ENCODE data around the gene LY9. TPM values are rescaled to one million over a fixed set of nuclear protein-coding genes. Genes with fewer than 3 reads are reported as not detected.

Gene LY9
- total and polyA plus RNA-seq, 4 donors, result 0.10 to 0.35 (median 0.15) TPM; not detected in 1

GRCh38 chr1:160813215-160813614 is 17.2 kb downstream of the LY9 start:
- H3K27ac ChIP-seq (ENCODE audit: low read depth, low read length), result no peak overlapping the region
- 92% methylated on average over 4 of the region's 7 CpGs for WGBS (ENCODE audit: insufficient coverage)
- no peaks in the 10 kb centered on the region for H3K36me3 ChIP-seq (ENCODE audit: control insufficient read depth, insufficient read depth, low read length)
- H3K4me3 ChIP-seq (ENCODE audit: low read depth, low read length), result no peak overlapping the region
- no peaks in the 10 kb centered on the region for H3K4me1 ChIP-seq (ENCODE audit: control insufficient read depth, insufficient read depth, low read length)
- DNase-seq (ENCODE audit: low read depth in 4 of 6, low spot score in 6 of 6), result no peak
- no peaks in the 10 kb centered on the region for H3K9me3 ChIP-seq (ENCODE audit: control insufficient read depth, insufficient read depth, low read length)
- no peaks in the 10 kb centered on the region for H3K27me3 ChIP-seq (ENCODE audit: control insufficient read depth, insufficient read depth, low read length)

DNA sequence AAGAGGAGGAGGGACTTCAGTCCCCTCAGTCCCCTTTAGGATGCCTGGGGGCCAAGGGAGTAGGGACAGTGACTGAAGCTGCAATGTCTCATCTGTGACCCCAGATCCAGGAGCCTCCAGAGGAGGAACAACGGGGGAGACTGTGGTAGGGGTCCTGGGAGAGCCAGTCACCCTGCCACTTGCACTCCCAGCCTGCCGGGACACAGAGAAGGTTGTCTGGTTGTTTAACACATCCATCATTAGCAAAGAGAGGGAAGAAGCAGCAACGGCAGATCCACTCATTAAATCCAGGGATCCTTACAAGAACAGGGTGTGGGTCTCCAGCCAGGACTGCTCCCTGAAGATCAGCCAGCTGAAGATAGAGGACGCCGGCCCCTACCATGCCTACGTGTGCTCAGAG is 18.3 kb downstream of the LY9 start:
- H3K36me3 ChIP-seq (ENCODE audit: control insufficient read depth, insufficient read depth, low read length), result no peaks in the 10 kb centered on the region
- no peak overlapping the region for H3K4me3 ChIP-seq (ENCODE audit: low read depth, low read length)
- 94% methylated on average over 5 of the region's 6 CpGs for WGBS (ENCODE audit: insufficient coverage)
- no peaks in the 10 kb centered on the region for H3K27me3 ChIP-seq (ENCODE audit: control insufficient read depth, insufficient read depth, low read length)
- no peaks in the 10 kb centered on the region for H3K9me3 ChIP-seq (ENCODE audit: control insufficient read depth, insufficient read depth, low read length)
- DNase-seq (ENCODE audit: low read depth in 4 of 6, low spot score in 6 of 6), result no peak
- no peak overlapping the region for H3K27ac ChIP-seq (ENCODE audit: low read depth, low read length)
- H3K4me1 ChIP-seq (ENCODE audit: control insufficient read depth, insufficient read depth, low read length), result no peaks in the 10 kb centered on the region

DNA sequence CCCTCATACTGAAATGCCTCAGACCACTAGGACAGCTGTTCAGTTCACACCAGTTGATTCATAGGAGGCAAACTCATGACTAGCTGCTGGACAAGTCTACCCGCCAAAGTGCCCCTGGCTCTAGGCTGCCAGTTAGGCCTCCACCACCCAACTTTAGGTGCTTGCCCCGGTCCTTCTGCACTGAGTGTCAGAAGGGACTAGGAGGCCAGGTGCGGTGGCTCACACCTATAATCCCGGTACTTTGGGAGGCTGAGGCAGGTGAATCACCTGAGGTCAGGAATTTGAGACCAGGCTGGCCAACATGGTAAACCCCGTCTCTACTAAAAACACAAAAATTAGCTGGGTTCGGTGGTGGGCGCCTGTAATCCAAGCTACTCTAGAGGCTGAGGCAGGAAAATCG is 18.9 kb downstream of the LY9 start:
- Histone ChIP-seq H3K9me3 (ENCODE audit: control insufficient read depth, insufficient read depth, low read length) (no peaks in the 10 kb centered on the region), H3K4me3 (ENCODE audit: low read depth, low read length) (no peak overlapping the region), H3K36me3 (ENCODE audit: control insufficient read depth, insufficient read depth, low read length) (no peaks in the 10 kb centered on the region), H3K27me3 (ENCODE audit: control insufficient read depth, insufficient read depth, low read length) (no peaks in the 10 kb centered on the region), H3K4me1 (ENCODE audit: control insufficient read depth, insufficient read depth, low read length) (no peaks in the 10 kb centered on the region), H3K27ac (ENCODE audit: low read depth, low read length) (no peak overlapping the region)
- 96% methylated on average over 7 of the region's 8 CpGs for WGBS (ENCODE audit: insufficient coverage)
- DNase-seq (ENCODE audit: low read depth in 4 of 6, low spot score in 6 of 6), result no peak

DNA sequence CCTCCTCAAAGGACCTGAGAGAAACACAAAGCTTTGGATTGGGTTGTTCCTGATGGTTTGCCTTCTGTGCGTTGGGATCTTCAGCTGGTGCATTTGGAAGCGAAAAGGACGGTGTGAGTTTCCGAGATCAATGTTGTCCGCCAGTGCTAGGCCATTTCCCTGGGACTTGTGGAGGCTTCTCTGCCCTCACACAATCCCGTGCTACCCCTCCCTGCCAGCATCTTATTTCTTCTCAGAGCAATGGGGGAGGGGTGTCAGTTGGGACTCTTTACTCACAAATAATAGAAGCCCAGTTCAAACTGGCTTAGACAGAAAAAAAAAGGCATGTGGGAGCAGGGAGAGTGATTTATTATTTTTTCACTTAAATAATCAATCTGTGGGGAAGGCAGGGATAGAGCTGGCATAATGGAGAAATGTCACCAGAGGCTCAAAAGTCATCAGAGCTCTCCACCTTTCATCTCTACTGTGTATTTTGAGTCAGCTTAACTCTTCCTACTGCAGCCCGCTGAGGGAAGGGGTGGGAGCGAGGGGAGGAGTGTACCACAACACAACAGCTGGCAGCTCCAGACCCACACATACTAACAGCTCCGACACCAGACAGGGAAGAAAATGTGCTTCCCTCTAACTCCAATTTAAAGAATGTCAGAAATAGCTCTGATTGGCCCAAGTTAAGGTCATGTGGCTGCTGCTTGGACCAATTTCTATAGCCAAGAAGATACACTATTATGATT is 22.4 kb downstream of the LY9 start:
- H3K27me3 ChIP-seq (ENCODE audit: control insufficient read depth, insufficient read depth, low read length), result no peaks in the 10 kb centered on the region
- no CpG with 5 or more reads among the region's 9 CpGs for WGBS (ENCODE audit: insufficient coverage)

DNA sequence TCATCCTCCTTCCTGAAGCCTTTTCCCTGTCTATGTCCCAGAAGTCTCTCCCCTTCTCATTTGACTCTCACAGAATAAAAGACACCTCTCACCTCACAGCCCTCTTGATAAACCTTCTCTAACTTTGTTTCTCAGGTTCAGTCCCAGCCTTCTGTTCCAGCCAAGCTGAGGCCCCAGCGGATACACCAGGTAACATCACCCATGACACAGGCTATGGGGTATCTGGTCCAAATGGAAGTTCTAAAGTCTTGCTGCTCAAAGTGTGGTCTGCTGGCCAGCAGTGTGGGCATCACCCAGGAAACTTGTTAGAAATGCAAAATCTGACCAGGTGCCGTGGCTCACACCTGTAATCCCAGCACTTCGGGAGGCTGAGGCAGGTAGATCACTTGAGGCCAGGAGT is 23.2 kb downstream of the LY9 start:
- H3K9me3 ChIP-seq (ENCODE audit: control insufficient read depth, insufficient read depth, low read length), result no peaks in the 10 kb centered on the region
- WGBS (ENCODE audit: insufficient coverage), result 88% methylated on average over 3 of the region's 3 CpGs

More for the DNA sequence above, 22.4 kb downstream of the LY9 start:
- Histone ChIP-seq H3K4me3 (ENCODE audit: low read depth, low read length) (no peak overlapping the region), H3K27ac (ENCODE audit: low read depth, low read length) (no peak overlapping the region), H3K9me3 (ENCODE audit: control insufficient read depth, insufficient read depth, low read length) (no peaks in the 10 kb centered on the region), H3K4me1 (ENCODE audit: control insufficient read depth, insufficient read depth, low read length) (no peaks in the 10 kb centered on the region), H3K36me3 (ENCODE audit: control insufficient read depth, insufficient read depth, low read length) (no peaks in the 10 kb centered on the region)
- DNase-seq (ENCODE audit: low read depth in 4 of 6, low spot score in 6 of 6), result no peak

GRCh38 chr1:160821627-160822026 is 25.7 kb downstream of the LY9 start:
- Histone ChIP-seq H3K27ac (ENCODE audit: low read depth, low read length) (no peak overlapping the region), H3K36me3 (ENCODE audit: control insufficient read depth, insufficient read depth, low read length) (no peaks in the 10 kb centered on the region), H3K9me3 (ENCODE audit: control insufficient read depth, insufficient read depth, low read length) (no peaks in the 10 kb centered on the region), H3K27me3 (ENCODE audit: control insufficient read depth, insufficient read depth, low read length) (no peaks in the 10 kb centered on the region), H3K4me3 (ENCODE audit: low read depth, low read length) (no peak overlapping the region), H3K4me1 (ENCODE audit: control insufficient read depth, insufficient read depth, low read length) (no peaks in the 10 kb centered on the region)
- DNase-seq (ENCODE audit: low read depth in 4 of 6, low spot score in 6 of 6), result no peak
- 88% methylated on average over 1 of the region's 8 CpGs for WGBS (ENCODE audit: insufficient coverage)

More for the DNA sequence above, 23.2 kb downstream of the LY9 start:
- Histone ChIP-seq H3K4me3 (ENCODE audit: low read depth, low read length) (no peak overlapping the region), H3K27me3 (ENCODE audit: control insufficient read depth, insufficient read depth, low read length) (no peaks in the 10 kb centered on the region), H3K36me3 (ENCODE audit: control insufficient read depth, insufficient read depth, low read length) (no peaks in the 10 kb centered on the region), H3K27ac (ENCODE audit: low read depth, low read length) (no peak overlapping the region), H3K4me1 (ENCODE audit: control insufficient read depth, insufficient read depth, low read length) (no peaks in the 10 kb centered on the region)
- no peak for DNase-seq (ENCODE audit: low read depth in 4 of 6, low spot score in 6 of 6)

DNA sequence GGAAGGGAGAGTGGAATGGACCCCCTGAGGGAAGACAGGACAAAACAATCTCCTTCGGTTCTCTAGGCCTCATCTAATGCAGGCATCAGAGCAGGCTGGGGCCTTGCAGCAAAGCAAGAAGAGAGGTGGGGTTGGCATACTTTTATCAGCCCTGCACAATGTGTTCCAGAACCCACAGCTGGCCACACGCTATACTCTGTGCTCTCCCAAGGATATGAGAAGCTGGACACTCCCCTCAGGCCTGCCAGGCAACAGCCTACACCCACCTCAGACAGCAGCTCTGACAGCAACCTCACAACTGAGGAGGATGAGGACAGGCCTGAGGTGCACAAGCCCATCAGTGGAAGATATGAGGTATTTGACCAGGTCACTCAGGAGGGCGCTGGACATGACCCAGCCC is 27.3 kb downstream of the LY9 start:
- H3K4me3 ChIP-seq (ENCODE audit: low read depth, low read length), result no peak overlapping the region
- H3K27me3 ChIP-seq (ENCODE audit: control insufficient read depth, insufficient read depth, low read length), result no peaks in the 10 kb centered on the region
- WGBS (ENCODE audit: insufficient coverage), result 69% methylated on average over 2 of the region's 3 CpGs
- H3K9me3 ChIP-seq (ENCODE audit: control insufficient read depth, insufficient read depth, low read length), result no peaks in the 10 kb centered on the region
- no peaks in the 10 kb centered on the region for H3K36me3 ChIP-seq (ENCODE audit: control insufficient read depth, insufficient read depth, low read length)
- no peak for DNase-seq (ENCODE audit: low read depth in 4 of 6, low spot score in 6 of 6)
- H3K4me1 ChIP-seq (ENCODE audit: control insufficient read depth, insufficient read depth, low read length), result no peaks in the 10 kb centered on the region
- no peak overlapping the region for H3K27ac ChIP-seq (ENCODE audit: low read depth, low read length)

DNA sequence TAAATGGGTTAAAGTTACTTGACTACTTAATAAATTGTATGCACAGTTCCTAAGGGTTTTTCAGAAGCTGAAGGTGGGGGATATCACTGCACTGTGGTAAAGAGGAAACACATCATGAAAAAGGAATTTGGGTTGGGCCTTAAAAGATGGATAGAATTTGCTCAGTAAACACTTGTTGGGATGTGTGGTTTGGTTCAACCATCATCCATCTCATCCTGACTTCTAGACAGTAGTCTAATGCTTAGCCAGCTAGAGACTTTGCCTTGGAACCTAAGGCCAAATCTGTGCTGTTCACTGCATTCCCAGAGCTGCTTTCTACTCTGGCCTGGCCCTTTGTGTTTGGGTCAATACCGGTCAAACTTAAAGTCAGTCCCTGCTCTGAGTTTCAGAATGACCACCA is 30.6 kb downstream of the LY9 start:
- H3K9me3 ChIP-seq (ENCODE audit: control insufficient read depth, insufficient read depth, low read length), result no peaks in the 10 kb centered on the region
- WGBS (ENCODE audit: insufficient coverage), result 100% methylated on average over 1 of the region's 1 CpG
- H3K4me3 ChIP-seq (ENCODE audit: low read depth, low read length), result no peak overlapping the region
- DNase-seq (ENCODE audit: low read depth in 4 of 6, low spot score in 6 of 6), result no peak
- no peaks in the 10 kb centered on the region for H3K4me1 ChIP-seq (ENCODE audit: control insufficient read depth, insufficient read depth, low read length)
- no peaks in the 10 kb centered on the region for H3K36me3 ChIP-seq (ENCODE audit: control insufficient read depth, insufficient read depth, low read length)
- H3K27me3 ChIP-seq (ENCODE audit: control insufficient read depth, insufficient read depth, low read length), result no peaks in the 10 kb centered on the region
- no peak overlapping the region for H3K27ac ChIP-seq (ENCODE audit: low read depth, low read length)

DNA sequence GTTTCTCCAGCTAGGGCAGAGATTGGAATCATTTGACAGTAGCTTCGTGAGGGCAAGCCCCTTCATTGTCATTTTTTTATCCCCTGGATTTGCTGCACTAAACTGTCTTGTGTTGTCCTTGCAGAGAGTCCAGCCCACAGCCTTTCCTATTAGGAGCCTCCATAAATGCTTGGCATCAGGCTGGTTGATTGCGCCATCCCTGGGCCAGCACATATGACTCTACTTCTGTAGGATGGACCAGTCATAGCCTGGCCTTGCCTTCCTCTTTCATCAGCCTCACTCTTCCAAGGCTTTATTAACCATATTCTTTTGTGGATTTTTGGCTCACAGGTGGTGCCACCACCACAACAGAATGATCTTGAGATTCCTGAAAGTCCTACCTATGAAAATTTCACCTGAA is 31.4 kb downstream of the LY9 start:
- H3K27me3 ChIP-seq (ENCODE audit: control insufficient read depth, insufficient read depth, low read length), result no peaks in the 10 kb centered on the region
- DNase-seq (ENCODE audit: low read depth in 4 of 6, low spot score in 6 of 6), result no peak
- H3K36me3 ChIP-seq (ENCODE audit: control insufficient read depth, insufficient read depth, low read length), result no peaks in the 10 kb centered on the region
- no peak overlapping the region for H3K27ac ChIP-seq (ENCODE audit: low read depth, low read length)
- no peaks in the 10 kb centered on the region for H3K4me1 ChIP-seq (ENCODE audit: control insufficient read depth, insufficient read depth, low read length)
- 100% methylated on average over 2 of the region's 2 CpGs for WGBS (ENCODE audit: insufficient coverage)
- no peaks in the 10 kb centered on the region for H3K9me3 ChIP-seq (ENCODE audit: control insufficient read depth, insufficient read depth, low read length)
- no peak overlapping the region for H3K4me3 ChIP-seq (ENCODE audit: low read depth, low read length)

DNA sequence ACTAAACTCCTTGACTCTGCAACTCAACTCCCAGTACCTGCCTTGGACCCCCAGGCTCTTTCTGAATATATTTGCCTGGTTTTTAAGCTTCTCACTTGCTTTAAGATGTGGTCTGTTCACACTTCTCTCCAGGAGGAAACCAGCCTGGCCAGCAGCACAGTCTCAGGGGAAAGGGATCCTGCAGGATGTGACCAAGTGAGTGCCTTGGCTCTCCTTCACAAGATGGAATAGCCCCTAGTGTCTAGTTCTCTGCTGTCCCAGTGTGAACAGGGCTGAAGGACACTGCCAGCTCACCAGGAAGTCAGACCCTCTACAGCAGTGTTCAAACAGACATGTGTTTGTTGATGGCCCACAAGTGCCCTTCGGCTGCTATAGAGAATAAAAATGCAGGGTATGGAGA is 33.8 kb downstream of the LY9 start:
- no peaks in the 10 kb centered on the region for H3K4me1 ChIP-seq (ENCODE audit: control insufficient read depth, insufficient read depth, low read length)
- no peaks in the 10 kb centered on the region for H3K9me3 ChIP-seq (ENCODE audit: control insufficient read depth, insufficient read depth, low read length)
- no CpG with 5 or more reads among the region's 1 CpG for WGBS (ENCODE audit: insufficient coverage)
- DNase-seq (ENCODE audit: low read depth in 4 of 6, low spot score in 6 of 6), result no peak
- no peak overlapping the region for H3K4me3 ChIP-seq (ENCODE audit: low read depth, low read length)
- no peaks in the 10 kb centered on the region for H3K36me3 ChIP-seq (ENCODE audit: control insufficient read depth, insufficient read depth, low read length)
- H3K27me3 ChIP-seq (ENCODE audit: control insufficient read depth, insufficient read depth, low read length), result no peaks in the 10 kb centered on the region
- no peak overlapping the region for H3K27ac ChIP-seq (ENCODE audit: low read depth, low read length)

Measured in spinal cord (tissue), 10 donors.